ENCODE results near the gene LCP2.

The LCP2 gene

GRCh38 chr5:170311511-170312300 lies 14.1 kb upstream of the LCP2 start:
- TF ChIP-seq CTCF (IDR thresholded peaks at IDR 0.05; ENCODE audit: low read depth, low read length) = no peak
- H3K4me3 ChIP-seq (ENCODE audit: low read depth, low read length) = no peak overlapping the region
- H3K27ac ChIP-seq = no peak overlapping the region
- no peaks in the 10 kb centered on the region for H3K36me3 ChIP-seq
- no peaks in the 10 kb centered on the region for H3K9me3 ChIP-seq (ENCODE audit: severe bottlenecking)
- no peak for DNase-seq
- H3K27me3 ChIP-seq (ENCODE audit: insufficient read depth, low read depth, severe bottlenecking) = peaks cover 72% of the 10 kb centered on the region

- DNase-seq = no peak
- Histone ChIP-seq H3K27me3 (ENCODE audit: insufficient read depth, low read depth, severe bottlenecking) (peaks cover 74% of the 10 kb centered on the region), H3K27ac (no peak overlapping the region), H3K4me3 (ENCODE audit: low read depth, low read length) (no peak overlapping the region), H3K36me3 (no peaks in the 10 kb centered on the region), H3K9me3 (ENCODE audit: severe bottlenecking) (no peaks in the 10 kb centered on the region)
- no peak for TF ChIP-seq CTCF (IDR thresholded peaks at IDR 0.05; ENCODE audit: low read depth, low read length)
Observed at GRCh38 chr5:170310256-170310926, 12.8 kb upstream of the LCP2 start.

- no peaks in the 10 kb centered on the region for H3K36me3 ChIP-seq
- H3K9me3 ChIP-seq (ENCODE audit: severe bottlenecking) = no peaks in the 10 kb centered on the region
- no peak for TF ChIP-seq CTCF (IDR thresholded peaks at IDR 0.05; ENCODE audit: low read depth, low read length)
- H3K27me3 ChIP-seq (ENCODE audit: insufficient read depth, low read depth, severe bottlenecking) = peaks cover 76% of the 10 kb centered on the region
- DNase-seq = no peak
- no peak overlapping the region for H3K27ac ChIP-seq
- H3K4me3 ChIP-seq (ENCODE audit: low read depth, low read length) = no peak overlapping the region
Observed at GRCh38 chr5:170308686-170309085, 11.1 kb upstream of the LCP2 start.

- Histone ChIP-seq H3K27ac (no peak overlapping the region), H3K27me3 (ENCODE audit: insufficient read depth, low read depth, severe bottlenecking) (peaks cover 77% of the 10 kb centered on the region), H3K36me3 (no peaks in the 10 kb centered on the region), H3K9me3 (ENCODE audit: severe bottlenecking) (no peaks in the 10 kb centered on the region), H3K4me3 (ENCODE audit: low read depth, low read length) (no peak overlapping the region)
- no peak for DNase-seq
- no peak for TF ChIP-seq CTCF (IDR thresholded peaks at IDR 0.05; ENCODE audit: low read depth, low read length)
Observed at GRCh38 chr5:170307575-170308465, 10.2 kb upstream of the LCP2 start.

GRCh38 chr5:170306381-170306831 lies 8.8 kb upstream of the LCP2 start:
- no peak for TF ChIP-seq CTCF (IDR thresholded peaks at IDR 0.05; ENCODE audit: low read depth, low read length)
- DNase-seq = no peak
- no peak overlapping the region for H3K27ac ChIP-seq
- no peaks in the 10 kb centered on the region for H3K36me3 ChIP-seq
- no peaks in the 10 kb centered on the region for H3K9me3 ChIP-seq (ENCODE audit: severe bottlenecking)
- peaks cover 73% of the 10 kb centered on the region for H3K27me3 ChIP-seq (ENCODE audit: insufficient read depth, low read depth, severe bottlenecking)
- H3K4me3 ChIP-seq (ENCODE audit: low read depth, low read length) = no peak overlapping the region
